Measurements from ENCODE around the gene FUOM.

- no peak for TF ChIP-seq CTCF (IDR thresholded peaks at IDR 0.05)
- no peak for TF ChIP-seq ELF4 (CRISPR knock-in tag; IDR thresholded peaks at IDR 0.05; ENCODE audit: low read depth)
- no peak for TF ChIP-seq TP53 (CRISPR knock-in tag; IDR thresholded peaks at IDR 0.05)
- TF ChIP-seq ZNF317 (CRISPR knock-in tag; IDR thresholded peaks at IDR 0.05; ENCODE audit: borderline replicate concordance, low read depth): no peak
- no peak for TF ChIP-seq NFE2L1 (CRISPR knock-in tag; IDR thresholded peaks at IDR 0.05)
- TF ChIP-seq SP1 (CRISPR knock-in tag; conservative IDR thresholded peaks at IDR 0.05): peak; percentile 90
- TF ChIP-seq USF2 (CRISPR knock-in tag; IDR thresholded peaks at IDR 0.05): peak; percentile 6; the same call in 1 of the 2 replicates
- TF ChIP-seq FOXP4 (CRISPR knock-in tag; IDR thresholded peaks at IDR 0.05): peak; percentile 59; the same call in 1 of the 2 replicates
- TF ChIP-seq ZNF121 (CRISPR knock-in tag; IDR thresholded peaks at IDR 0.05): no peak
- no peak for TF ChIP-seq NR3C1 (CRISPR knock-in tag; conservative IDR thresholded peaks at IDR 0.05; ENCODE audit: low read depth)
- TF ChIP-seq MYBL2 (CRISPR knock-in tag; IDR thresholded peaks at IDR 0.05): no peak
These were observed 15.6 kb upstream of the FUOM start, which contains the start of gene ECHS1 for GRCh38 chr10:133373174-133374090.

Measured in WTC11 (cell line).